Fibroblast of lung (primary cell): ENCODE results near the gene STIM1.

ENCODE experiments used
- EZH2 ChIP-seq: IDR thresholded peaks from 2 replicates; pipeline ENCODE4 v1.5.1; 2012; ENCODE audit warnings: low read length, control low read depth, mild to moderate bottlenecking; ENCODE audit errors: missing control alignments
- TF ChIP-seq, protein P1 (sequence below), 2 donors: IDR thresholded peaks in 1 of 2; conservative IDR thresholded peaks in 1 of 2; 1 replicate in 1 of 2; 2 replicates in 1 of 2; pipeline ENCODE4 v1.5.1; 2011 to 2012; ENCODE audit warnings: low read length in 2 of 2, control low read depth in 1 of 2, inconsistent platforms in 1 of 2, low read depth in 1 of 2, mild to moderate bottlenecking in 1 of 2

DNA sequence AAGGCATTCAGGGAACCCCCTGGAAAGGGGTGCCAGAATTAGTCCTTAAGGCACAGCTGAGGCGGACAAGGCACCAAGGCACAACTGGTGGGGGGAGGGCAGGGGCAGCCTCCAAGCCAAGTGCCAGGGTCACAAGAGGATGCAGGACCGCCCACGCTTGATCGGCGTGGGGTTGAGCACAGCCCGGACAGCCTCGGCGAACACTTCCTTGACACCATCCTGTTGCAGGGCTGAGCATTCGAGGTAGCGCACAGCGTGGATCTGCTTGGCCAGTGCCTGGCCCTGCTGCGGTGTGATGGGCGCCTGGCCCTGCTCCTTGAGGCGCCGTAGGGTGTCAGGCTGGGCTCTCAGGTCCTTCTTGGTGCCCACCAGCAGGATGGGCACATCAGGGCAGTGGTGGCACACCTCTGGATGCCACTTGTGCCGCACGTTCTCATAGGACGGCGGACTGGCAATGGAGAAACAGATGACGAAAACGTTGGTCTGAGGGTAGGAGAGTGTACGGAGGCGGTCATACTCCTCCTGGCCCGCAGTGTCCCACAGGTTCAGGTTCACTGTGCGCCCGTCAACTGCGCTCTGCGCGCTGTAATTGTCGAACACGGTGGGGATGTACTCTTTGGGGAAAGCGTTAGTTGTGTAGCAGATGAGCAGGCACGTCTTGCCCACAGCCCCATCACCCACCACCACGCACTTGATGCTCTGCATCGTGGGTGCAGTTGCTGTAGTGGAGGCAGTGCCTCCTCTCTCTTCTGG is 27.9 kb upstream of the STIM1 start:
- TF ChIP-seq, protein P1, sequence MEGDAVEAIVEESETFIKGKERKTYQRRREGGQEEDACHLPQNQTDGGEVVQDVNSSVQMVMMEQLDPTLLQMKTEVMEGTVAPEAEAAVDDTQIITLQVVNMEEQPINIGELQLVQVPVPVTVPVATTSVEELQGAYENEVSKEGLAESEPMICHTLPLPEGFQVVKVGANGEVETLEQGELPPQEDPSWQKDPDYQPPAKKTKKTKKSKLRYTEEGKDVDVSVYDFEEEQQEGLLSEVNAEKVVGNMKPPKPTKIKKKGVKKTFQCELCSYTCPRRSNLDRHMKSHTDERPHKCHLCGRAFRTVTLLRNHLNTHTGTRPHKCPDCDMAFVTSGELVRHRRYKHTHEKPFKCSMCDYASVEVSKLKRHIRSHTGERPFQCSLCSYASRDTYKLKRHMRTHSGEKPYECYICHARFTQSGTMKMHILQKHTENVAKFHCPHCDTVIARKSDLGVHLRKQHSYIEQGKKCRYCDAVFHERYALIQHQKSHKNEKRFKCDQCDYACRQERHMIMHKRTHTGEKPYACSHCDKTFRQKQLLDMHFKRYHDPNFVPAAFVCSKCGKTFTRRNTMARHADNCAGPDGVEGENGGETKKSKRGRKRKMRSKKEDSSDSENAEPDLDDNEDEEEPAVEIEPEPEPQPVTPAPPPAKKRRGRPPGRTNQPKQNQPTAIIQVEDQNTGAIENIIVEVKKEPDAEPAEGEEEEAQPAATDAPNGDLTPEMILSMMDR (conservative IDR thresholded peaks at IDR 0.05 in 1 of 2, IDR thresholded peaks at IDR 0.05 in 1 of 2; ENCODE audit: low read depth in 1 of 2, low read length in 2 of 2) = no peak
- TF ChIP-seq EZH2 = no peak
